EL (cell line): ENCODE data around the gene TBRG4.
A peak's percentile ranks its signal among the peaks of the same experiment; 100 is the strongest.
"Not testable (repeated sequence)": the region's sequence is repeated elsewhere in the genome, so short reads cannot be mapped to it uniquely, and the experiment has no call there.

Experiments used
- DNase-seq: peaks from one replicate; pipeline ENCODE4 v3.0.0-alpha.2; 2016

Gene TBRG4

DNA sequence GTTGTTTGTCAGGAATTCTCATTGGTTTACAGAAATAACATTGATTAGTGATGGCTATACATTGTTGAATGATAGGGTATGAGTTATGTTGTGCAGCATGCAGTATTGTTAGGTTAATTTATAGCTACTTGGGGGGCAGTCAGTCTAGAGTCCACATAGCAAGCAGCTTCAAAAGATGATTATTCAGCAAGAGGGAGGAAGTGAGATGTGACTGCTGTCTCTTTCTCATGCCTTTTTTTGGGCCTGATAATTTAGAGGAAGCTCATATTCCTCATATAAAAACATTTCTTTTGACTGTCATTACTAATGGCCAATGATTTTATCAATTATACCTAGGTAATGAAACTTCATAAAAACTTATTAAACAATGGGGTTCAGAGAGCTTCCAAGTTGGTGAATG, 3.4 kb upstream of the TBRG4 start:
- no peak for DNase-seq

DNA sequence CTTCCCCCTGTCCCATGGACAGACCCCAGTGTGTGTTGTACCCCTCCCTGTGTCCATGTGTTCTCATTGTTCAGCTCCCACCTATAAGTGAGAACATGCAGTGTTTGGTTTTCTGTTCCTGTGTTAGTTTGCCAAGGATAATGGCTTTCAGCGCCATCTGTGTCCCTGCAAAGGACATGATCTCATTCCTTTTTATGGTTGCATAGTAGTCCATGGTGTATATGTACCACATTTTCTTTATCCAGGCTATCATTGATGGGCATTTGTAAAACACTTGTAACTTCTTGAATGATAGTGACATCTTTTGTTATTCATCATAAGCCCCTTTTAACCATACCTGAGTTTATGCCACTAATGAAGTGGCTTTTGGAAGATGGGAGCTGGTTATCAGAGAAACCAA, 2.8 kb upstream of the TBRG4 start:
- not testable (repeated sequence) for DNase-seq

DNA sequence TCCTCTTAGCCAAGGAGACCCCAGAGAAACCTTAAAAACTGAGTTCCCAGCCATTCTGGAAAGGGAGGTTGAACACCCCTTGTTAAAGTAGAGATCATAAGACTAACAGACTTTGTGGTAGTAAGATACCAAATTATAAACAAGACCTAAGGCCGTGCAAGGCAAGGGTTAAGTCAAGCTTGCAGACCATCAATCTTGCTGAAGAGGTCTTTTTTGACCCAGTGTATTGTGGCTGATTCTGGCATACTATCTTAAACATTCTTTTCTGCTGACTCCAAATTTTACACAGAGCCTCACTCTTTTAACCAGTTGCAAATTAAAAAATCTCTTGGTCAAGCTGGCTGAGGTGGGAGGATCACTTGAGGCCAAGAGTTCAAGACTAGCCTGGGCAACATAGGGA, 1.2 kb upstream of the TBRG4 start:
- DNase-seq = peak; percentile 20

DNA sequence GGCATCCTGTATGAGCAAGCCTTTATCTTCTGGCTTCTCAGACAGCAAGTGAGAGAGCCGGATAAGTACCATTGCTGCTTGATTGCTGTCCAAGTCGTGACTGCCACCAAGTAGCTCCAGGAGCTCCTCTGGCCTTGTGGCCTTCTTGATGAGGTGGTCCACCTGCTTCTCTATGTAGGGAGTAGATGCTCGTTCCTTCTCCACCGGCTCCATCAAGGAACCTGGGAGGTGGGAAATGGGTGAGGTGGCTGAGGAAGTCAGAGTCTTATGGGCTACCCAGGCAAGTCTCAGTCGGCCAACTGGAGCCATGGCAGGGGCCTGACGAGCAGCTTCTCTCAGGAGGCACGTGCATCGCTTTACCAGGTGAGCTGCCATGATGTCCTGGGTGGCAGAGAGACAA, 2.6 kb downstream of the TBRG4 start:
- DNase-seq = no peak

DNA sequence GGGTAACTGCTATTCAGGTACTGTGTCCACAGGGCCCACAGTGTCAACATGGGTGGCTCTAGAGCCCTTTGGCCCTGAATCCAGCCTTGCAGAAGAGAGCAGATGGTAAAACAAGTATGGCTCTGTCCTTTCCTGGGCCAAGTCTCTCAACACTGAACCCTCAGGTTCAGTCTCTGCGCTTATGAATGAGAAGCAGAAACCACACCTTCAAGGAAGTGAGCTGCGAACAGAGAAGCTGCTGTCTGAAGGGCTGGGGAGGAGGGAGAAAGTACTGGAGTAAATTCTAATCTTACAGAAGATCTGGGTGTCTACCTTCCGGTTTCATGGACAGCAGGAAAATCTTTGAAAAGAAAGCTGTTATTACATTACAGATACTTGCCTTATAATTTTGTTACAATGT, 4.1 kb downstream of the TBRG4 start:
- no peak for DNase-seq

DNA sequence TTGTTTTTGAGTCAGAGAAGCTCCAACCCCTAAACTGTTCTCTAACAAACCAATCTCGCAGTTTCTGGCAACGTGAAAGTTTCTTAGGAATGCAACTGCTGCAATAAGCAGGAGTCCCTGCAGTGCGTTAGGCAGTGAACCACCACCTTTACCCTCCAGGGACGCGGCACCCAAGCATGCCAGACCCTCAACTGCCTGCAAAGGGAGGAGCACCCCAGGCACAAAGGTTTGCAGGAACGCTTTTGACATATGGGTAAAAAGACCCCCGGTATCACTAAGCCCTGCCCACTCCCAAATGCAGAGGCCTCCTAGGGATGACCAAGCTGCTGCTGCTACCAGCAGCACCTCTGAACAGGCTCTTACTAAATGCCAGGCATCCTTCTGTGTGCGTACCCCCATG, 4.7 kb downstream of the TBRG4 start:
- DNase-seq = no peak

DNA sequence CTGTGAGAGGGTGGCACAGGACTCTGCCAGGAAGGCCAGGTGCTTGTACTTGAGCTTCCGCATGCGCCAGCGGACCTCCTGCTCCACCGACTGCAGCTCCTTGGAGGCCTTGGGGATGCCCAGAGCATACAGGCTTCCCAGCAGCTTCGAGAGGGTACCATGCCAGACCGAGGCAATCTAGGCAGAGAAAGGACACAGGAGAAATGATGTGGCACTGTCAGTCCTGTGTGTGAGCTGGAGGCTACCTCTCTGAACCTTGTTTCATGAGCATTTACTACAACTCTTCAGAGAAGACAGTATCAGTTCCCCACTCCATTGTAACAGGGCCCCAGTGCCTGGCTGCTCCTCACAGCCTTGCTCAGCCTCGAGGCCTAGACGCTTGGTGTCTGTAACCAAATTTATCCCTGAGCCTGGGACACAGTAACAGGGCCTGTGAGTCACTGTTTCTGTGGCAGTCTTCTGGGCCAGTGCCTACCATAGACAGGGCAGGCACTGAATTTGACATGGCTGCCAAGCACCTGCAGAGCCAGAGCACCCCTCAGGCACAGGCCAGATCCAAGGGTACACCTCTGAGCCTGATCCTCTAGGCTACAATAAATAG, 5.8 kb downstream of the TBRG4 start:
- DNase-seq = no peak

DNA sequence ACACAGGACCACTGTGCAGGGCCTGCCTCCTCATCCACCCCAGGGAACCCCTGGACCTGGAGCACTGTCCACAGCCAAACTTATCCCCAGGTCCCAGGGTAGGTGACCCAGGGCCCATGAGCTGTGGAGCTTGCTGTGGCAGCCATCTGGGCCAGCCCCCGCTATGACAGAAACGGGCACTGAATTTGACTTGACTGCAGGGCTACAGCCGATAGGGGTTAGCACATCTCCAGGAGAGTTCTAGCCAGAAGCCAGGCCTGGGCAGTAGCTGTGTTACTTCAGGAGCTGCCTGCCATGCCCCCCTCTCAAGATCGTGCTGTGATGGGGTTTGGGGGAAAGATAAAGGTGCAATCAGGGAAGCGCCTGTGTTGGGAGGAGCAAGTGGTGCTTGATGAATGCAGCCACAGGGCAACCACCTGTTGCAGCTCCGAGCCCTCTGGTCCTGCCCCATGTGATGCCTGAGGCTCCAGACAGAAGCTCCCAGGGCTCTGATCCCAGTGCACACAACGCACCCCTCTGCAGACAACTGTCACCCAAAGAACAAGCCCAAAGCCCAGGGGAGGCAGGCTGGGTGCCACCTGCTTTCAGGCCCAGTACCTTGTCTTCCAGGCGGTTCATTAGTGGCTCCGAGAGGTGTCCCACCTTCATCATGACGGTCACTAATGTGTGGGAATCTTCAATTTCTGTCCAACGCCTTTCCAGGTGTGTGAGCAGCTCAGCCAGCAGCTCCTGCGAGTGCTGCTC, 6.5 kb downstream of the TBRG4 start:
- no peak for DNase-seq

DNA sequence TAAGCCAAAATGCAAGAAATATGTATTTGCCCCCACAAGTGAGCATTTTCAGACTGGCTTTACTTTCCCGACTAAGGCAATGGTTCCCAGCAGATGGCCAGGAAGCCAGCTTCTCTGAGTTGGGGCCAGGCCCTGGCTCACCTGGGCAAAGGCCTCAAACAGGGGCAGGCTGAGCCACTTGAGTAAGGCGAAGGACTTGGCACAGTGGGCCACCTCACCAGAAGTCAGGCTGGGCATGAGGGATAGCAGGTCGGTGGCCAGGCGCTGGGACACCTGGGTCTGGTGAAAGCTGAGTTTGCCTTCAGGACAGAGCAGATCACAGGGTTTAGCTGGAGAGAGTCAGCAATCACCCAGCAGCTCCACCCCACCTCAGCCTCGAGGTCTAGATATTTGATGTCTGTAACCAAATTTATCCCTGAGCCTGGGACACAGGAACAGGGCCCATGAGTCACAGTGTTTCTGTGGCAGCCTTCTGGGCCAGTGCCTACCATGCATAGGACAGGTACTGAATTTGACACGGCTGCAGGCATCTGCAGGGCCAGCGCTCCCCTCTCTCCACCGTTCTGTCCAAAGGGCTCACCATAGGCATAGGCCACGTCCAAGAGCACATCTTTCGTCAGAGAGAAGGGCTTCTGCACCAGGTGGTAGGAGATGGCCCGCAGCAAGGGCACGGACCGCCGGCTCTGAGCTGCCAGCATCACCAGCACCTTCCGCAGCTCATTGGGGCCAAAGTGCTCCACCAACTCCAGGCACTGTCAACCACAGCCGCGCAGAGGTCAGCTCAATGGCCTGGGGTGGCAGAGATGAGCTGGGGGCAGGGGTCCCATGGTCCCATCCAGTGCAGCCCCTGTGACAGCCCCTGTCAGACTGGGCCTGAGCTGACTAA, 7.3 kb downstream of the TBRG4 start:
- no peak for DNase-seq

DNA sequence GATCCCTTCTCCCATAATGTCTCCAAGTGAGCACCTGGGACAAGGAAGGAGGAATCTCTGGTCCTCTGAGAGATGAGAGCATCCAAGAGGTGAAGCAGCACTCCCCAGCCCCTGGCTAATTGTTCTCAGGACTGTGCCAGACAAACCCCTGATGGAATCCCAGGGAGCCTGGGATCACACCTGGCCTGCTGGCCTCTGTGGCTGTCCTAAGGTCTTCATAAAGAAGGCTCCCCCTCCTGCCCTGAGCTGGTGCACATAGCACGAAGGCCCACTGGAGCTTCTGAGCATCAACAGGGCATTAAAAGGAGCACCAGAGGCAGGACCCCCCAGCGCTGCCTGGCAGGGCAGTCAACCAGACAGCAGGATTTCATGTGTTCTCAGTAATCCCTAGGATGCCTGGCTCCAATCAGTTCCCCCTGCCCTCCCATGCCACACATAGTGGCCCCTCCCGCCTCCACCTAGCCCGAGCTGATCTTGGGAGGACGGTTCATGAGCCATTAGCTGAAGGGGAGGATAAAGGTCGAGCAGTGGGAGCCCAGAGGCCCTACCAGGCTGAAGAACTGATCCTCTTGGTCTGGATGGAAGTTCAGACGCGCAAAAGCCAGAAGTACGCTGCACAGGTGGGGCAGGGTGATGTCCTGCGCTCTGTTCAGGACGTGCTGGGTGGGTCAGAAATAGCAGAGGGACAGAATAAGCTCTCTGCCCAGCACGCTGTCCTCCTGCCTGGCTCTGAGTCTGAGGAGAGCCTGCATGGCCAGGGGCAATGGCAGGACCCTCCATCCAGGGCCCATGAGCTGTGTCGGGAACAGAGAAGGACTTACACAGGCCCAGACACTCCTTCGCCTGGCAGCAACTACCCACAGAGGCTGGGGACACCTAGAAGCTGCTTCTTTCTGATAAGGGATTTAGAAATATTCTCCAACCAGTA, 8.4 kb downstream of the TBRG4 start:
- no peak for DNase-seq

DNA sequence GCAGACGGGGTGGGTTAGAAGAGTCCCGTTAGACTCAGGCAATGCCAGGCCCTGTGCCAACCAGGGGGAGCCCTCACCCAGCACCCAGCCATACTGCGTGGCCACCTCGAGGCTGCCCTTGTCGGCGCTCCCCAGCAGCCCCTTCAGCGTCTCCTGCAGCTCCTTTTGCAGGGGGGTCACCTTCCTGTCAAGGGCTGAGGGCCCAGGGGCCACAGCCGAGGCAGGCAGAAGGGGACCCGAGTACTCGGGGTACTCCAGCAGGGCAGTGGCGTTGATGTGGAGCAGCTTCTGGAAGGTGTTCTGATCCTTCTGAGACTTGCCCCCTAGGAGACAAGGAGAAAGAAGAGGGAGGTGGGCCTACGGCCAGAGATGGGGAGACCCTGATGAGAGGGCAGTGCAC, 9.7 kb downstream of the TBRG4 start:
- DNase-seq = no peak

DNA sequence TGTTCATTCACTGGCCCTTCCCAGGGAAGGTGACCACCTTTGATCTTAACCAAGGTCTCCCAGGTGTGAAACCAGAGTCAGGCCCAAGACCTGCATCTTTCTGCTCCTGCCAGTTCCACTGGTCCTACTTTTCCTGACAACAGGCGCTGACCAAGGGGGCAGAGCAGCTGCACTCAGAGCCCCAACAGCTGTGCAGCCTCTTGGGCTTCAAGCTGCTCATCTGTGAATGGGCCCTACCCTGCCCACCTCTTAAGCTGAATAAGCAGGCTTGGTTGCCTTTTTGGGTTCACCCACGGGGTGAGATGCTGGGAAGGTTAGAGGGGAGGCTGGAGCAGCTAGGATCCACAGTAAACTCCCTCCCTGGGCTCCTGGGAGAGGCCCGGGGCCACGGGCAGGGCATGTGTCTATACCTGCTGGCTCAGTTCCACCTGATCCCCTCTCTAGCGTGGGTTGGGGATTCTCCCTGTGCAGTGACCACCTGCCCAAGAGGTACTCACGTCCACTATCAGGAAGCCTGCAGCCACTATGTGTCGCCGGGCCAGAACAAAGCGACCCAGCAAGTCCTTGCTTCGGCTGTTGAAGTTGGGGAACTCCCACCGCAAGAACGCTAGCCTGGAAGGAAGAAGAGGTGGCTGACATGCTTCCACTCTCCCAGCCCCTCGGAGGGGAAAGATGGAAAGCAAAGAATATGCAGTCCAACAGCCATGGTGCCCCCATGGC, 10.6 kb downstream of the TBRG4 start:
- DNase-seq = no peak

DNA sequence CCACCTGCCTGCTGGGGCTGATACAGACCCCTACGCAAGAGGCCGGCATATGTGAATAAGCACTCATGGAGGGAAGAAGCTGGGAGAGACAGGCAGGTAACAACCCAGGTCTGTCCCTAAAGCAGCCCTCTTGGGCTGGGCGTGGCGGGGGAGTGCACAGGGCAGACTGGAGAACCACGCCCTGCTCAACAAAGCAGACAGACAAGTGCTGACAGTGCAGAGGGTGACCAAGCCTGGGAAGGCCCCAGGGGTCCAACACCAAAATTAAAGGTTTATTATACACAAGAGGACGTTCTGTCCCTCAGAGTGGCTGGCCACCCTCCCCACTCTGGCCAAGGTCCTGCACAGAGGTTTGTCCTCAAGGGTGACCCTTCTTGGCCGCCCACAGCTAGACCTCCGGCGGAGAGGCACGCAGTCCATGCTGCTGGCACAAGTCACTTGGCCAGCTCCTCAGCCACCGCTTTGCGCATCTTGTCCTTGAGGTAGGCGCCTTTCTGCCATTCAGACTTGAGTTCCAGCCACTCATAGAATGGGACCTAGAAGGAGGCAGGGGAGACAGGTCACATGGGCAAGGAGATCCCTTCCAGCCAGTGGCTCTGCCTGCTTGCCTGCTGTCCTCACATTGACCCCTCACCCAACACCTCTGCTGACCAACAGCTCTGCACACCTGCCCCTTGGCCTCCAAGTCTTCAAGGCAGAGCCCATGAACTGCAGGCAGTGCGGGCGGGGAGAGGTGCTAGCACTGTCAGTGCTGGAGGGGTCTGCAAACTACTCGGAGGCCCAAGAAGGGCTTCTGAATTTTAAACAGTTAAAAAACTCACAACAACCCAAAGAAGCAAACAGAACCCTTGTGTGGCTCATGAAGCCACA, 11.4 kb downstream of the TBRG4 start:
- DNase-seq = no peak

DNA sequence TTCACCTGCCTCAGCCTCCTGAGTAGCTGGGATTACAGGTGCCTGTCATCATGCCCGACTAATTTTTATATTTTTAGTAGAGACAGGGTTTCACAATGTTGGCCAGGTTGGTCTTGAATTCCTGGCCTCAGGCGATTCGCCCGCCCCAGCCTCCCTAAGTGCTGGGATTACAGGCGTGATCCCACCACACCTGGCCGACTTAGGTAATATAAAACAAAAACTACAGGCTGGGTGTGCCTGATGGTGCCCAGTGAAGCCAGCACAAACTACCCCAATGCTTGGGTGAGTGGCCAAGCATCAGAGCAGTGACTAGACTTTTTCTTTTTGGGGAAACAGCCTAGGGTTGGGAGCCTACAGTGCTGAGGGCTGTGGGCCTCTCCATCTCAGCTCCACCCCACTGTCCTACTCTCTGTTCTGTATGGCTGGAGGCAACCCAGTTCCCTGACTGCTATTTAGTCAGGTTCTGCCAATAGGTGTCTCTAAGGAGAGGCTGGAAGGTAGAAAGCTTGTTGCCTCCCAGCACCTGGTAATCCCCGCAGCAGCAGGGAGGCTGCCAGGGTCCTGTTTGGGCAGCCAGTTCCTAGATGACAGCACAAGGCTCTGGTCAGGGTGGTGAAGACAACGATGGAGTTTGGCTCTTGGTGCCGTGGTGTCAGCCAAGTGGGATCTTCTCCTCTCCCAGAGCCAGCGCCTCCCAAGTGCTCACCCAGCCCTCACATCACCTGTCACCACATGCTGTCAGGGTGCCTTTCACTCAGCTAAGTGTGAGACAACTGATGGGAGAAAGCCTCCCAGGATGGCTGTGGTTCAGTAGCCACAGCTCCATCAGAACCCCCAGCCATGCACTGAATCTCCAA, 12.3 kb downstream of the TBRG4 start:
- DNase-seq = no peak

DNA sequence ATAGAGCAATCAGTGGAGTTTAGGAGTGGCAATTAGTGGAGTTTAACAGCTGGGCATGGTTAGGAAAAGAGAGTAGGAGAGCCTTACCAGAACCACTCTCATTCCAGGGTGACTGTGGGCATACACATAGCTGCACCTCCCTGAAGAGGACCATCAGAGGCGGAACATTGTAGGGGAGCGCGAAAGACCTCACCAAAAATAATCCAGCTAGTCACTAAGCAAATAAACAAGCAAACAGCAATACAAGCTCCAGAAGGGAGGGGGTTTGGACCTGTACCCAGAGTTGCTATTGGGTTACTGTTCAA, 18.6 kb downstream of the TBRG4 start:
- DNase-seq = no peak

DNA sequence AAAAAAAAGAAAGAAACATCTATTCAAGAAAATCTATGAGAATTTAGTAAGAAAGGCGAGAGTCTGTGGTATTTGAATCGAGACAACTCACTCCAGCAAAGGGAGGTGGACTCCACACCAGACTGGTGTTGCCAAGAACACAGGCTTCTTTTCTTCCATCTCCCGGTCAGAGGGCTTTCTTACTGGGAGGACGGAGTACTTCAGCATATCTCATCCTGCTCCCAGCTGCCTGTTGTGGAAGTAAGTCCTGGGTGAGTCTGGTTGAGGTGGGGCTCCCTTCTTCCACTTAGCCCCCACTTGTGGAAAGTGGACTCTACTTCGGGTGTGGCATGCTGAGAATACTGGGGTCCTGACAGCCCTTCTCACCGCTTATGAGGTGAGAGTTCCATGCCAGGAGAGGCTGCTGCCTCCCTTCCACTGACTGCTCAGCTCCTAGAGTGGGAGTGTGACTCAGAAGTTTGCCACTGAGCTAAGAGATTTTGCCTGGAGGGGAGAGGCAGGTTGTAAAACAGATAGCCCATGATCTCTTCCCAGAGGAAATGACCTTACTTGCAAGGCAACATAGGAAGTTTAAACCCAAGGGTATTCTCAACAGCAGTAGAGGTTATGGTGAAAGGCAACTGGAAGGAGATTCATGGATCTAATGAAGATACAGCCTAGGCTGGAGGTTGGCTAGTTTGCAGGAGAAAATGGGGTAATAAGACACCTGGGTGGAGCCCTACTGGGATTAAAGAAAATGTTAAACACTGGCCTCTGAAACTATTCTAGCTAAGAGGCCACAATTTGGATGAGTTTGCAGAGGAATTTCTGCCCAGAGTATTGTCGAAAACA, 19.2 kb downstream of the TBRG4 start:
- DNase-seq = peak; percentile 81

DNA sequence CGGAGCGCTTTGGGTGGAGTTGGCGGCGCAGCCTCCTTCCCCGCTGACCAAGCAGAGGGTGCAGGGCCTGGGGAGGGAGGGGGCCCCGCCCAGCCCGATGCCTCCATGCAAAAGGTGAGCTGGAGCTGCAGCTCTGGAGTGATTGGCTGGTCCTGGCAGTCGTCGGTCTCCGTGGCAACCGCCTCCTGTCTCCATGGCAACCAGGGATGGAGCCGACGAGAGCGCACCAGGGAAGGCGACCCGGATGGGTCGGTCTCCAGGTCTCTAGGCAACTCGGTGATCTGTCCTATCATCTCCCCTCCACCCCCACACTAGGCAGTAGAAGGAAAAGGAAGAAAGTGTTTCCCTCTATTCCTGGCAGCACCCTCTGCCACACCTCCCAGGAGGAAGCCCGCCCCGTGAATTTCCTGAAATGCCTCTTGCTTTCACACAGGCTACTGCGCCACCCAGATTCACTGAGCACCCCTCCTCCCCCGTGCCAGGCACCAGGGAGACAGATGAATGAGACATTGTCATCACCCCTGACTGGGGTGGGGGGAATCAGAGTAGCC, 22.1 kb downstream of the TBRG4 start:
- DNase-seq = peak; percentile 63

DNA sequence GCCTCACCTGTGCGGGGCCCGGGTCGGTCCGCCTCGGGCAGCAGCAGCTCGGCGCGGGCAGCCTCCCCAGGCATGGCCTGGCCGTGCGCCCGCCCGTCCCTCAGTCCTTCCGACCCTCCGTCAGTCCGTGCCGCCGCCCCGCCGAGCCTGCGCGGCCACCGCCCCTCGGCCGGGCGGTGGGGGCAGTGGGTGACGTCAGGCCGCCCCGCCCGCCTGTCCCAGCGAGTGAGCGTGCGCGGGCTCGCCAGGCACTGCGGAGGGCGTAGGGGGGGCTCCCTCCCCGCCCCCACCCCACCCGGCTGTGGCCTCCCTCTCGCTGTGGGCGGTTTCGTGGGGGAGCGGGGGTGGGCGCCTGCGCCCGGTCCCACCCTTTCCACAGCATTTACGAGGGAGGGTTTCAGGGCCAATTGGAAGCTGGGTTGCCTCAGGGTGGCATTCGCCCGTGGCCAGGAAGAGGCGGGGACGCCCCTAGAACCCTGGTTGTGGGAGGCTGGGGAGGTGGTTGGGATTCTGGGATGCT, 22.6 kb downstream of the TBRG4 start, which contains the start of gene NACAD:
NACAD (minus strand) TSS at position 149 of the 520 bp plus-strand sequence; CDS start at position 74, 75 bp downstream.
- no peak for DNase-seq
